ENCODE data around the gene MPP2.
"Not testable (repeated sequence)": the region's sequence is repeated elsewhere in the genome, so short reads cannot be mapped to it uniquely, and the experiment has no call there.

MPP2 gene

GRCh38 chr17:43907425-43907981 is at the start of gene MPP2:
TSS of gene MPP2 (minus strand) at chr17:43907536. CDS start at chr17:43904460, 3,076 bp downstream.
- no peak for FAIRE-seq

GRCh38 chr17:43956222-43956621 is 48.9 kb upstream of the MPP2 start:
- FAIRE-seq, result no peak

GRCh38 chr17:43953746-43954145 is 46.4 kb upstream of the MPP2 start, which contains the start of gene PYY:
TSS of gene PYY (minus strand) at chr17:43953940. CDS start at chr17:43953483, 457 bp downstream.
- FAIRE-seq, result no peak

GRCh38 chr17:43952724-43953666 is 45.7 kb upstream of the MPP2 start:
- no peak for FAIRE-seq

- FAIRE-seq, result no peak
Measured at GRCh38 chr17:43952351-43952723, 45.0 kb upstream of the MPP2 start.

- FAIRE-seq, result no peak
Measured at GRCh38 chr17:43951750-43952149, 44.4 kb upstream of the MPP2 start.

GRCh38 chr17:43950554-43950953 is 43.2 kb upstream of the MPP2 start:
- no peak for FAIRE-seq

GRCh38 chr17:43949781-43950180 is 42.4 kb upstream of the MPP2 start:
- FAIRE-seq, result no peak

- no peak for FAIRE-seq
Measured at GRCh38 chr17:43946781-43947180, 39.4 kb upstream of the MPP2 start.

- FAIRE-seq, result no peak
Measured at GRCh38 chr17:43945074-43945829, 37.9 kb upstream of the MPP2 start.

GRCh38 chr17:43942051-43942685 is 34.8 kb upstream of the MPP2 start, which contains the start of gene PPY:
TSS of gene PPY (minus strand) at chr17:43942476. CDS start at chr17:43941654, 822 bp downstream.
- FAIRE-seq, result no peak

GRCh38 chr17:43940630-43941029 is 33.3 kb upstream of the MPP2 start:
- FAIRE-seq, result no peak

- no peak for FAIRE-seq
Measured at GRCh38 chr17:43939886-43940285, 32.5 kb upstream of the MPP2 start.

- not testable (repeated sequence) for FAIRE-seq
Measured at GRCh38 chr17:43939452-43939851, 32.1 kb upstream of the MPP2 start.

- FAIRE-seq, result no peak
Measured at GRCh38 chr17:43938838-43939182, 31.5 kb upstream of the MPP2 start.

GRCh38 chr17:43936434-43936833 is 29.1 kb upstream of the MPP2 start:
- no peak for FAIRE-seq

- FAIRE-seq, result no peak
Measured at GRCh38 chr17:43935926-43936261, 28.6 kb upstream of the MPP2 start.

GRCh38 chr17:43935204-43935925 is 28.0 kb upstream of the MPP2 start:
- FAIRE-seq, result no peak

GRCh38 chr17:43932923-43933322 is 25.6 kb upstream of the MPP2 start:
- FAIRE-seq, result no peak

- FAIRE-seq, result no peak
Measured at GRCh38 chr17:43932357-43932756, 25.0 kb upstream of the MPP2 start.

GRCh38 chr17:43931062-43931571 is 23.8 kb upstream of the MPP2 start:
- FAIRE-seq, result no peak

- no peak for FAIRE-seq
Measured at GRCh38 chr17:43928609-43929008, 21.3 kb upstream of the MPP2 start.
